HL-60/S4 treated with retinoic acid at 250 ng/mL for 4 days and 3 days (cell line): ENCODE data around the gene SMIM36.
"Not testable (repeated sequence)": the region's sequence is repeated elsewhere in the genome, so short reads cannot be mapped to it uniquely, and the experiment has no call there.

Experiments used
- in situ Hi-C: fragments of 300-500 bp; cut with MboI; formaldehyde crosslinking; loops from 2 replicates; pipeline ENCODE4 v1.7.0; 2022; ENCODE audit warnings: low sequenced_read_pairs

SMIM36 gene

DNA sequence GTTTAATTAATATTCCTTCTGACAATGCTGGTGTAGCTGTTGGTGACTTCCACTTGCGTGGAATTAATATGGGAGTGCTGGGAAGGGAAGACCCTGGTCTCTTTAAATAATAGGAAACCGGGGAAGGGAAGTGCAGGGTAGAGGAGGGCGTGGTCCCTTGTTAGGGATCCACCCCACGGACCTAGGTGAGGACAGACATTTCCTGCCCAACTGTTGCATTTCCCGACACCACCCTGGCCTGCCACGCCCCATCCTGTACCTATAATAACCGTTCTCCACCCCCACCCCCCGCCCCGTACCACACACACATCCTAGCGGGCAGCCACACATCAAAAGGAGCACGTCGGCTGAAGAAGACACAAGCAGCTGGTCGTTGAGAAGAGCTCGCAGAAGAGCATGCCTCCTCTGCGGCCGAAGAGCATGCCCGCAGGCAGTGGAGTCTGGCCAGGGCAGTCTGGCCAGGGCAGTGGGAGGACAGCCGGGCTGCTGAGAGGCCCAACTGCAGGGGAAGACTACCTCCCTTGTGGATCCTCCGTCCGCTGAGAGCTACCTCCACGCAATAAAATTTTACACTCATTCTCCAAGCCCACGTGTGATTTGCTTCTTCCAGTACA is 52.9 kb downstream of the SMIM36 start:
- in situ Hi-C loops: no loop called here

DNA sequence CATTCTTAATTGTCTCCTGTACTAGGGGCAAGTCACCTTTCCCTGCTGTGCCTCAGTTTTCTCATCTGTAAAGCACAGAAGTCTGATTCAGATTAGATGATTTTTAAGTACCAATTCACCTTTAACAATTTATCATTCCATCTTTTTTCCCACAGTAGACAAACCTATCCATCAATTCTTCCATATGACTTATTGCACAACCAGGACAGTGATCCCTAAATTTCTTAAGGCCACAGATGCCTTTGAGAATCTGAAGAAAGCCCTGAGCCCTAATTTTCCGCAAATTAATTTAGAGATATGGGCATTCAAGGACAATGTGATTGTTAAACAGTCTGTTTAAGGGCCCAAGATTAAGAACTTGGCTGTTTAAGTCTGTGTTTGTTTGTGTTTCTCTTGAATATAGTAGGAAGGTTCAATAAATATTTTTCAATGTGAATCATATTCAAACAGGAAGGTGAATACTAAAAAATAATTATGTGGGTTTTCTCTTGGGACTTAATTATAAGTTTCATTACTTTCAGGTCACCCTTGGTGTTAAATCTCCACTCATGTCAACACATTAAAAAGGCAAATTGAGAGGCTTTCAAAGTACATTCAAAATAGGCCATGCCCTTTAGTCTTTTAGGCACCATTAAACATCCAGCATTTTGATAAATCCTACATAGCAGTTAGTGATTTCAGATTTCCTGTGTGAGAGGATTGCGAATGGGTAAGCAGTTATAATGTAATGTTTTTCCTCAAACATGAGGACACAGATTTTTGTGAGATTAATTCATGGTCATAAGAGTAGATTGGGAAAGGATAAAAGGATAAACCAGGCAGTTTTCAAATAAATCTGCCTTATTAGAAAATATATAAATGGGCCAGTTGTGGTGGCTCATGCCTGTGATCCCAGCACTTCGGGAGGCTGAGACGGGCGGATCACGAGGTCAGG is 54.7 kb downstream of the SMIM36 start:
- in situ Hi-C loops: no loop called here

DNA sequence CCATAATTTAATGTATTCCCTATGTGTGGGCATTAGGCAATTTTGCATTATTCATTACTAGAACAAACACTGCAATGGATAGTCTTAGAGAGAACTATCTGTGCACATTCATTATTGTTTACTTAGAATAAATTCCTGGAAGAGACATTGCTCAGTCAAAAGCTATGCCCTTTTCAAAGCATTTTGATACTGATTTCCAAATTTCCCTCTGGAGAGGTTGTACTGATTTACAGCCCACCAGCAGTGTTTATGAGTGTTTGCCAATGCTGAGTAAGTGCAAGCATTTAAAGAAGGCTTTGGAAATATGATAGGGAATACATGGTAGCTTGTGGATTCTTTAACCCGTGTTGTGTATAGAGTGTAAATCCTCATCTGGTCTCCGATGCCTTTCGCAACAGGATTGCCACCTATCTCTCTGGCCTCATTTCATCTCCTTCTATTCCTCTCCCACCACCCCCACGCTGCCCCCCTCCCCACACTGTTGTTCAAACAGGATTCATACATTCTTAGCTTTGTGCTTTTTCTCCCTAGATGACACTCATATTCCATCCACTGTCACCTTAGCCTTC is 56.3 kb downstream of the SMIM36 start:
- in situ Hi-C loops: no loop called here

DNA sequence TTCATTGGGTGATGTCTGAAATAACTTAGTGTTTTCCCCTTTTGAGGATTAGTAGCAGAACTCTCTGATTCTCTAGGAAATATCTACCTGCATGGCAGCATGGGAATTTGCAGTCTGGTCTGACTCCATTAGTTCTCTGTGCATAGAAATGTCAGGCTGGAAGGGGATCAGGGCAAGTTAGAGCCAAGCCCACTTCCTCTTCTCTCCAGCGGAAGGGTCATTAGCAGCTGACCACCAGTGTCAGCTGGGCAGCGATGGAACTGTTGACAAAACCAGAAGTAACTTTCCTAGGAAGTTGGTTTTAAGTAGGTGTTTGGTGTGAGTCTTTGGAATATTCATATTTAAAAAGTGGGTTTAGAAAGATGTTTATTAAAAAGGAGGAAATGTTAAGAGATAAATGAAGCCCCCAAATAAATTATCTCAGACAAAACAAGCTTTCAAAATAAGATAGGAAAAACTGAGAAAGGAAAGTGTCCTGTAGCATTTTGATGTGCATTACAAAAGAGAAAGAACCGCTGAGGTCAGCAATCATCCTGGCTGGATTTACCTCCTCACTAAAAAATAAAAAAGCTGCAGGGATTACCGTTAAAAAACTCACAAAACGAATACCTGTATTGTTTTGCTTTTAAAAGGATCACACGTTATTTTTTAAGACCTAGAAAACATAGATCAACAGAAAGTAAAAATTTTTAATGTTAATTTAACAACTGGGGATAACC is 57.3 kb downstream of the SMIM36 start:
- in situ Hi-C loops: no loop called here

DNA sequence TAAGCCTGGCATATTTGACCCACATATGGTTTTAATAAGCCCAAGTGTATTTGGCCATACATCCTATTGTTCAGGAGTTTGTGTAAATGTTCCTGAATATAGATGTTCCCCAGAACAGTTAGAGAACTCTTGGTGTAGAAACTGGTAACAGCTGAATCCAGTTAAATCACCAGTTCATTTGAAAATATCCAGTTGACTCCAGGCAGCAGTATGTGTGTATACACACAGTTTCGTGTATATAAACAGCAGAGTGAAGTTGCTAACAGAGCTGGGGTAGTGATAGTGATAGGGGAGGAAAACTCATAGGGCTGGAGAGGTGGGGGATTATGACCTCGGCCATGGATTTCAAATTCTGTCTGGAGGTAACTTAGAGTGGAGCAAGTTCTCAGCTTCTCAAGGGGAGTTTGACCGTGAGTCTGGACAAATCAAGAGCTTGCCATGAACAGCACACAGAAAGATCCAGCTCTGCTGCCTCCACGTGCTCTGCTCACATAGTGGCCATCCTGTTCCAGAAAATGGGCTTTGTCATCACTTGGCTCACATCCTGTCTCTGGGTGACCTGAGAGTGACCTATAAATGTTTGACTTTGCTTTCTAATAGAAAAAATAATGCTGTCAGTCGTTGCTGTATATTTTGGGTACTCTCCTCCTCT is 59.0 kb downstream of the SMIM36 start:
- in situ Hi-C loops: no loop called here

DNA sequence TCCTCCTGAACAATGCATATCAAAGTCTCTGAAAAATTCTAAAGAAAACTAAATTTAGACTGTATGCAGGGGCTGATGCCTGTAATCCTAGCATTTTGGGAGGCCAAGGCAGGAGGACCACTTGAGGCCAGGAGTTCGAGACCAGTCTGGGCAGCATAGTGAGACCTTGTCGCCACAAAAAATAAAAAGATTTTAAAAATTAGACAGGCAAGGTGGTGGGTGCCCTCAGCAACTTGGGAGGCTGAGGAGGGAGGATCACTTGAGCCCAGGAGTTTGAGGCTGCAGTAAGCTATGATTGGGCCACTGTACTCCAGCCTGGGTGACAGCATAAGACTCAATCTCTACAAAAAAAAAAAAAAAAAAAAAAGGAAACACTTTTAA is 59.5 kb downstream of the SMIM36 start:
- in situ Hi-C loops: no loop called here

DNA sequence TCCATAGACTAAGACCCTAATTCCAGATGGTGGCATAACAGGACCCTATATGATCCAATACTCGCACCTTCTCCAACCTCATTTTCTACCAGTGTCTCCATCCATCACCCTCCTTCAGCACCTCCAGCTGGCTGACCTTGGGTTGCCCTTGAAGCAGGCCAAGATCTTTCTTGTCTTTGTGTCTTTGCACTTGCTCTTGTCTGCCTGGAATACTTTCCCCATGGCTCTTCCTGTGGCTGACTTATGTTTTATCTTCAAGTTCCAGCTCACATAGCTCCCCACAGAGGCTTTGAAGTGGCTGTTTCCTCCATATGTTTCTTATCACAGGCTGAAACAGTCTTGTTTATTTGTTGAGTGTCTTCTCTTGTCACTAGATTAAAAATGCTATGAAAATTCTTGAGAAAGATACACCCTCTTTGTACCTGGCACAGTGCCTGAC is 60.0 kb downstream of the SMIM36 start:
- in situ Hi-C loops: no loop called here

DNA sequence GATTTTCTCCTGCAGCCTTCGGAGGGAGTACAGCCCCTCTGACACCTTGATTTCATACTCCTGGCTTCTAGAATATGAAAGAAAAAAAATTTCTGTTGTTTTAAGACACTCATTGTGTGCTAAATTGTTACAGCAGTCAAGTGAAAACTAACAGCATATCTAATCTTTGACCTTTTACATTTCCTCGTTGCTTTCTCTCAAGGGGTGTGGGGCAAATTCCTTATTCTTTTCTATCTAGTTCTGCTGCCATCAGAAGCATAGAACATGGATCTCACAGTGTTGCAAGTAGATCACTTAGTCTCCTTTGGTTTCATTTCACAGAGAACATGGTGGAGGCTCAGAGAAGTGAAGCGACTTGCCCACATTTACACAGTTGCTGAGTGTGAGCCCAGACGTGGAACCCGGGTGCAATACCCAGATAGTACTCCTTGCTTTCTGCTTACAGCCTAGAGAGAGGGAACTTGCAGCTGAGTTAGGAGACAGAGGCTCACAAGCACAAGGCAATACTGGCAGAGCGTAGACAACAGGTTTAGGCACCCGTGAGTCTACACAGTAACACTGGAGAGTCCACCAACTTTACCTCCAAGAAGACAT is 60.9 kb downstream of the SMIM36 start:
- in situ Hi-C loops: no loop called here

DNA sequence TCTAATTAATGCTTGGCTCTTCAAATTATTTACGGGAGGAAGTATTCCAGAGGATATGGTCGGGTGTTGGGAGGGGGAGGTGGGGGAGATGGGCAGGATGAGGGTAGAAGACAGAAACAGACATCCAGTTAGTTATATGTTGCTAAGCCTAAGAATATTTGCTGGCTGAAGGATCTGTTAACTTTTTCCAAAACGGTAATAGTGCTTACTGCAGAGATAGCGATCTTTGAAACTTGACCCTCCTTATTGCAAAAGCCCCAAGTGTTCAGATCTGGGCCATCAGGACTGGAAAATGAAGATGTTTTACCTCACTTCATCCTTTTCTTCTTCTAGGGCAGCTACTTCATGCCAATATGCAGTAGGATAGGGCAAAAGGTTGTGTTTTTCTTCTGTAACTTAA is 62.6 kb downstream of the SMIM36 start:
- in situ Hi-C loops: no loop called here

DNA sequence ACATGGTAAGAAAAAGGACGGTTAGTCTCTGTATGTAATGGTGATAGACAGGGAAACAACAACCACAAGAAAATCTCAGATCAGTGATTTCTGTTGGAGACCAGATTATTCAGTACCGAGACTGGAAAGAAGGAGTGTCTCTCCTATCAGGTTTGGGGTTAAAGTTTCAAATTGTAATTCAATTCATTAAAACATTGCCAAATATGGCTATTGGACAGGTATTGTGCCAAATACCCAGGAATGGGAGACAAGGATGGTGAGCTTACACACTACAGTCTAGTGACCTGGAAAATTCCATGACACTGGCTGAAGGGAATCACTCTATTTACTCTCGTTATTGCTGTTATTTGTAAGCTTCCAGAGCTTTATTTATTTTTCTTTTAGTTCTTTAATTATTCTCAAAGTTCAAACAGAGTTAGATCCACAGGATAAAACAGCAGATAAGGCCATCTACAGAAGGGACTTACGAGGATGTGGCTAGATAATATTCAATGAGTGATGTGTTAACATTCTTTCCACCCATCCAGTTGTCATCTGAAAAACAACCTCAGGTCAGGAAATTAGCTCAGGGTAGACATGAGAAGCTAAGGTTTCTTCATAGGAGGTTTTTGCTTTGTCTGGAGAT is 64.6 kb downstream of the SMIM36 start:
- in situ Hi-C loops: no loop called here

DNA sequence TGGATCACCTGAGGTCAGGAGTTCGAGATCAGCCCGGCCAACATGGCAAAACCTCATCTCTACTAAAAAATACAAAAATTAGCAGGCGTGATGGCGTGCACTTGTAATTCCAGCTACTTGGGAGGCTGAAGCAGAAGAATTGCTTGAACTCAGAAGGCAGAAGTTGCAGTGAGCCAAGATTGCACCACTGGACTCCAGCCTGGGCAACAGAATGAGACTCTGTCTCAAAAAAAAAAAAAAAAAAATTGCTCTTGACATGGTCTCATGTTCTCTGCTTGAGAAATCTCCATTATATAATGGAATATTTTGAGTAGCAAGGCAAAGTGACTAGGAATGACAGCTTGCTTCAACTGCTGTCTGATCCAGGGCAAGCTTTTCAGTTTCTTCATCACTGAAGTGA is 65.2 kb downstream of the SMIM36 start:
- in situ Hi-C loops: not testable (repeated sequence)

DNA sequence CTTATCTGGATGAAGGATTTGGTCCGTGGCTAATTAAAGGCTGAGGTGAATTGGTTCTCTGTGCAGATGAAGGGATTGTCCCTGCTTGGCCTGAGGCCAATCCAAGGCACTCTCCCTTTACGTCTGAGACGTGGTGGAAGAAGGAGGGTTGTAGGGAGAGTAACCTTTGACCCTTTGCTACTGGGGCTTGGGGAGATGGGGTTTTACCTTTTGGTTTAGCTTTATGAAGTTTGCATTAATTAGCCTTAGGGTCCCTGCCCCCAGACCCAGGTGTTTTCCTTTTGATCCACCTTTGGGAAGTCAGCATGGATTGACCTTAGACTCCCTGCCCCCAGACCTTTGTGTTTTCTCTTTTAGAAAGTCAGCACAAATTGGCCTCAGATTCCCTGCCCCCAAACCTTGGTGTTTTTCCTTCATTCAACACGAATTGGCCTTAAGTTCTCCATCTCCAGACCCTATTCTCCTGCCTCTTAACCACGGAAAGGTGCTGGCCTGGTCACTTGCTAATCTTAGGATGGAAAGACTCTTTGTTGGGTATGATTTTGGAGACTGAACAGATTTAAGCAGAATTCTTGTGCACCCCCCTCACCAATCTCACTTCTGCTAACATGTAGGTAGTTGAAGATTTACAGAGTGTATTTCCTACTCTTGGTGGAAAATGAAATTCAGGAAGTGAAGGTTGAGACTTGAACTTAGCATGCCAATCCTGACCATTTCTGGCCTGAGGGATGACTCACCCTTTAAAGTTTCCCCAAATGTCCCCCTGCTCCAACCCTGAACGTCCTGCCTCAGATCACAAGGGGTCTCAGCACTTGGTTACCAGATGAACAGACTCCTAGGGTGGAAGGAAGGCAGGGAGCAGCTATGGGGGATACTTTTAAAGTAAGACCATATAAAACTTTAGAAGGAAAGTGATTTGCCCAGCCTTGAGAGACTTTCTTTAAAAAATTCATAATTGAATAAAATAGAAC is 66.5 kb downstream of the SMIM36 start:
- in situ Hi-C loops: no loop called here

DNA sequence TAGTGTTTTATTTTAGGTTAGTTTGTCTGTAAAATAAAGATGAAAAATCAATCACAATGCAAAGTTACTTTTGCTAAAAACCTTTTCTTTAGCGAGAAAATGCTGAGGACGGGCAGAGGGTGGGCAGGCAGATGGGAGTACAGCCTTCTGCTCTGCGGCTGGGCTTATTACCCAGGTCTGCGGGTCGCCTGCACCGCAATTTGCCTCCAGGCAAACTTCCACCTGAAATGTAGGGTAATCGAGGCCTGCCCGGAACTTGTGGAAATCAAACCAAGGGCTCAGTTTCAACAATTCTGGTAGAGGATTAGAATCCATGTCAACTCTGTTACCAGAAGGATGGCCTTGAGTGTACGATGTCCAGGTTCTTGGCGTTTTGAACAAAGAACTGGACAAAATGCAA is 67.3 kb downstream of the SMIM36 start:
- in situ Hi-C loops: no loop called here

DNA sequence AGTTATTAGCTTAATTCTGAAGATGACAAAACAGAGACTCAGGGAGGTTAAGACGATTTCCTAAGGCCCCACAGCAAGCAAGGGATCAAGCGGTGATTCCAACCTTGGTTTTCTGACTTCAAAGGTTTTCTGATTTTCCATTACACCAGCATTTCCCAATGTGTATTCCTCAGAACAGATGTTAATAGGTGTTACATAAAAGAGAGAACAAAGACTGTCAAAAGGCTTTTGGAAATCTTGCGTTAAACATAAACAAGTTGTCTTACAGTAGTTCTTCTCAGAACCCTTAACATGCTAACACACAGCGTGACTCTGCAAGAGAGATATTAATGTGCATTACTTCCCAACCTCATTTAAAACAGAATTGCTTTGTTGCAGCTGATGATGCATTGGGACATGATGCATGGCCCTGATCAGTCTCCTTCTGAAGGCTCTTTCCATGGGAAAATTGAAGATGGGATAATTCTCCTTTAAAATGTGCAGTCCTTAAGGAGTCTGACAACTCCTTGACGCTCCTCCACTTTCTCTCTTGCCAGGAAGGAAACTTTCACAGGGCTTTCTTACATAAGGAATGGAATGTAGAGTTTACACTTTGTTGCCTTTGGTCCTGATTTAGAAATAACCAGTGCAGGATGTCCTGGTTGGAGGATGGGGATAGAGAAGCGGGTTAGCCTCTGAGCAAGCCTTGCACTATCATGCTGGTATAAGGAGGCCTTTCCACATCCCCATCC is 68.1 kb downstream of the SMIM36 start:
- in situ Hi-C loops: no loop called here

DNA sequence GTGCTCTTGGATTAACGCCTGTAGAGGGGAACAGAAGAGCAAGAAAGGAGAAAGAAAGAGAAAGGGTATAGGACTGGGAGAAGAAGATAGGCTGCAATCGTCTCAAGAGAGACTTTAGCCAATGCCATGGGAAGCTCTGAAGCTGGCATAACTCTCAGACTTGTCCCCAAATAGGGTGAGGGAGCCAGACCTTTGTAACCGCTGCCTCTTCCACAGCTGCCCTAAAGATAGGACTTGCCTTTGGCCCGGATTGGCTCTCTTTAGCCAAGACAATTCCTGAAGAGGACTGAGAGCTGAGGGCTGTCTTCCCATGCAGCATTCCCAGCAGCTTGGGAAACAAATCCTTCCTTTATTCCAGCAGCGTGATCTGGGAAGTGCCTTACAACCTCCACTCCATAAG is 68.8 kb downstream of the SMIM36 start:
- in situ Hi-C loops: no loop called here

DNA sequence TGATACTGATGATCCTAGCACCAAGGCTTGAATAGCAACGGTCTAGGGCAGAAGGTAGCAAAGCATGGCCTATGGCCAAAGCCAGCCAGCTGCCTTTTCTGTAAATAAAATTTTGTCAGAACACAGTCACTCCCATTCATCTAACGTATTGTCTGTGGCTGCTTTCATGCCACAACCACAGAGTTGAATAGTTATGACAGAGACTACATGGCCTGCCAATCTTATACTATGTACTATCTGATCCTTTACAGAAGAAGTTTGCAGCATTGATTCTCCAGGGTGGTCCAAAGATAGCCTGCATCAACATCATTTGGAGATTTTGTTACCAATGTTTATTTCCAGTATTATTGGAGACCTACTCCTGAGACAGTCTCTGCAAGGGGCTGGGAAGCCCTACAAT is 69.7 kb downstream of the SMIM36 start:
- in situ Hi-C loops: no loop called here

DNA sequence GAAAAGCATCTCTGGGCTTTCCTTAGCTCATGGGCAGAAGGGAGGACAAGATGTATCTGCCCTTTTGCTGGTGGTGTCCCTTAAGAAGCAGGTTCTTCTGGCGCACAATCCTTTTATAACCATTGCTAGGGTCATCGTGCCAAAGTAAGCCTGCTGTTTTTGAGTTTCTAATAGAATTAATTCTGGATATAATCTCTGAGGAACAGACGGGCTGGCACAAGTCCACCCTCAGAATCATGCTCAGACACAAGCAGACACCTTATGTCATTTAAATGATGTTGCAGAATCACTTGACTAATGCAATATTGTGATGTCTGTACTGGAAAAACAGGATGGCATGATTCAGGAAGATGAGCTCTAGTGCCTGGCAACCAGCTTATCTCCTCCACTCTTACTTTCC is 70.9 kb downstream of the SMIM36 start:
- in situ Hi-C loops: no loop called here

DNA sequence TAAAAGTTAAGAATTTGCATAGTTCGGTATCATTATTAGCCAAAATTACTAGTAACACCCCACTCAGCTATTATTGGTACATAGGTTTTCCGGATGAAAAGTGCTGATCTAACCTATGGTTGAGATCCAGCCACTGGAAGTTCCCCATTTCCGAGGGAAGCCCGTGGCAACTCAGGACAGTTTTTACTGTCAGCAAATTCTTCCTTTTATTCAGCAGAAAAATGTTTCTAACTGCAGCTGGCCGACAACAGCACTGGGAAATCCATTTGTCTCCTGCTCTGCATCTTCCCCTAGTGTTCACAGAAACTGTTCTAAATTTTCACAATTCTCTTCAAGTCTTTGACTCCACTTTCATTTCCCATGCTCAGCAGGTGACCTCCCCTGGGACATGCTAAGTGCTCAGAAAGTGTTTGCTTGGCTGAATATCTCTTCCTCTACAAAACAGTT is 74.1 kb downstream of the SMIM36 start:
- in situ Hi-C loops: no loop called here
